H9 (cell line): ENCODE results near the gene UTP25. TPM values are rescaled to one million over a fixed set of nuclear protein-coding genes. Genes with fewer than 3 reads are reported as not detected.

Experiments
- DNase-seq: peaks from one replicate; pipeline ENCODE4 v3.0.0-alpha.2; 2017
- H2AFZ ChIP-seq: one replicate; pipeline ENCODE4 v1.6.1; 2013; ENCODE audit warnings: mild to moderate bottlenecking, low read length, control low read depth, moderate library complexity
- H2AK5ac ChIP-seq: 2 replicates; pipeline ENCODE4 v1.6.1; 2013; ENCODE audit warnings: low read length, control low read depth, mixed read lengths; ENCODE audit not compliant: insufficient read length
- H2BK120ac ChIP-seq: one replicate; pipeline ENCODE4 v1.6.1; 2013; ENCODE audit warnings: low read depth, mild to moderate bottlenecking, low read length, control low read depth, inconsistent platforms; ENCODE audit not compliant: poor library complexity, severe bottlenecking
- H2BK12ac ChIP-seq: 2 replicates; pipeline ENCODE4 v1.6.1; 2013; ENCODE audit warnings: low read length, control low read depth, mixed read lengths, low read depth; ENCODE audit not compliant: insufficient read length
- H2BK15ac ChIP-seq: 2 replicates; pipeline ENCODE4 v1.6.1; 2013; ENCODE audit warnings: low read depth, low read length, control low read depth
- H2BK20ac ChIP-seq: one replicate; pipeline ENCODE4 v1.6.1; 2013; ENCODE audit warnings: low read depth, mild to moderate bottlenecking, low read length, control low read depth, inconsistent platforms; ENCODE audit not compliant: poor library complexity, severe bottlenecking
- H2BK5ac ChIP-seq: 2 replicates; pipeline ENCODE4 v1.6.1; 2013; ENCODE audit warnings: low read length, control low read depth, mixed read lengths; ENCODE audit not compliant: insufficient read length
- H3K14ac ChIP-seq: 2 replicates; pipeline ENCODE4 v1.6.1; 2013; ENCODE audit warnings: low read length, control low read depth; ENCODE audit not compliant: insufficient read depth
- H3K18ac ChIP-seq: 2 replicates; pipeline ENCODE4 v1.6.1; 2013; ENCODE audit warnings: low read depth, mild to moderate bottlenecking, mixed read lengths, low read length, control low read depth; ENCODE audit not compliant: insufficient read length
- H3K23ac ChIP-seq: 2 replicates; pipeline ENCODE4 v1.6.1; 2013; ENCODE audit warnings: low read length, control low read depth, mixed read lengths, low read depth; ENCODE audit not compliant: insufficient read length
- H3K23me2 ChIP-seq: 2 replicates; pipeline ENCODE4 v1.6.1; 2013; ENCODE audit warnings: low read depth, mild to moderate bottlenecking, mixed read lengths, low read length, control low read depth; ENCODE audit not compliant: insufficient read length, poor library complexity, severe bottlenecking
- H3K27ac ChIP-seq: 2 replicates; pipeline ENCODE4 v1.5.1; 2013; ENCODE audit warnings: low read length, control low read depth, mixed read lengths, low read depth; ENCODE audit not compliant: insufficient read length
- H3K27me3 ChIP-seq: 2 replicates; pipeline ENCODE4 v1.6.1; 2013; ENCODE audit warnings: low read length, control low read depth, inconsistent platforms; ENCODE audit not compliant: insufficient read depth
- H3K4ac ChIP-seq: 2 replicates; pipeline ENCODE4 v1.6.1; 2013; ENCODE audit warnings: low read depth, mild to moderate bottlenecking, control low read depth, inconsistent platforms, low read length, moderate library complexity
- H3K4me1 ChIP-seq: 2 replicates; pipeline ENCODE4 v1.6.1; 2013; ENCODE audit warnings: low read length, control low read depth, inconsistent platforms; ENCODE audit not compliant: insufficient read depth
- H3K4me2 ChIP-seq: 2 replicates; pipeline ENCODE4 v1.6.1; 2013; ENCODE audit warnings: low read length, control low read depth, mixed read lengths; ENCODE audit not compliant: insufficient read length, insufficient read depth
- H3K56ac ChIP-seq: 2 replicates; pipeline ENCODE4 v1.6.1; 2013; ENCODE audit warnings: low read depth, mild to moderate bottlenecking, mixed read lengths, low read length, control low read depth; ENCODE audit not compliant: insufficient read length
- H3K79me1 ChIP-seq: 2 replicates; pipeline ENCODE4 v1.6.1; 2013; ENCODE audit warnings: low read depth, mild to moderate bottlenecking, moderate library complexity, low read length, control low read depth, inconsistent platforms; ENCODE audit not compliant: insufficient read depth, poor library complexity, severe bottlenecking
- H3K79me2 ChIP-seq: 2 replicates; pipeline ENCODE4 v1.6.1; 2013; ENCODE audit warnings: low read length, control low read depth, inconsistent platforms; ENCODE audit not compliant: insufficient read depth
- H3K9ac ChIP-seq: 2 replicates; pipeline ENCODE4 v1.6.1; 2013; ENCODE audit warnings: low read length, control low read depth, mixed read lengths; ENCODE audit not compliant: insufficient read length; ENCODE audit errors: extremely low read depth
- H3K9me3 ChIP-seq: one replicate; pipeline ENCODE4 v1.6.1; 2013; ENCODE audit warnings: low read depth, low read length, inconsistent platforms; ENCODE audit not compliant: control insufficient read depth
- H3T11ph ChIP-seq: one replicate; pipeline ENCODE4 v1.6.1; 2013; ENCODE audit warnings: mild to moderate bottlenecking, low read length, control low read depth, inconsistent platforms
- H4K20me1 ChIP-seq: one replicate; pipeline ENCODE4 v1.6.1; 2013; ENCODE audit not compliant: control insufficient read depth, insufficient read length, insufficient read depth
- H4K5ac ChIP-seq: 2 replicates; pipeline ENCODE4 v1.6.1; 2013; ENCODE audit warnings: low read depth, mild to moderate bottlenecking, mixed read lengths, low read length, control low read depth; ENCODE audit not compliant: insufficient read length
- H4K8ac ChIP-seq: replicated peaks from 2 replicates; pipeline ENCODE4 v1.6.1; 2013; ENCODE audit warnings: low read length, control low read depth, mixed read lengths, low read depth; ENCODE audit not compliant: insufficient read length
- H4K91ac ChIP-seq: 2 replicates; pipeline ENCODE4 v1.6.1; 2013; ENCODE audit warnings: low read depth, mild to moderate bottlenecking, moderate library complexity, mixed read lengths, low read length, control low read depth; ENCODE audit not compliant: insufficient read length
- H3K27ac Mint-ChIP-seq, 3 experiments: 2 replicates in 2 of 3; 3 replicates in 1 of 3; pipeline ENCODE4 v1.8.0; 2020 to 2021; ENCODE audit warnings: mixed read lengths in 3 of 3, mild to moderate bottlenecking in 1 of 3, moderate library complexity in 1 of 3
- H3K27me3 Mint-ChIP-seq: 2 replicates; pipeline ENCODE4 v1.8.0; 2021; ENCODE audit warnings: low read depth, mild to moderate bottlenecking, moderate library complexity, mixed read lengths
- H3K36me3 Mint-ChIP-seq, 3 experiments: 2 replicates in 2 of 3; 3 replicates in 1 of 3; pipeline ENCODE4 v1.8.0; 2020 to 2021; ENCODE audit warnings: low read depth in 3 of 3, mixed read lengths in 3 of 3; ENCODE audit not compliant: insufficient read depth in 1 of 3
- H3K4me1 Mint-ChIP-seq, 2 experiments: 2 replicates each; pipeline ENCODE4 v1.8.0; 2020; ENCODE audit warnings: mixed read lengths in 2 of 2
- H3K4me3 Mint-ChIP-seq, 2 experiments: 2 replicates in 1 of 2; 3 replicates in 1 of 2; pipeline ENCODE4 v1.8.0; 2020 to 2021; ENCODE audit warnings: mild to moderate bottlenecking in 2 of 2, mixed read lengths in 2 of 2, moderate library complexity in 1 of 2
- H3K9me3 Mint-ChIP-seq, 2 experiments: 2 replicates in 1 of 2; 3 replicates in 1 of 2; pipeline ENCODE4 v1.8.0; 2020; ENCODE audit warnings: mild to moderate bottlenecking in 2 of 2, mixed read lengths in 2 of 2, moderate library complexity in 1 of 2
- WGBS: extraction: QIAGEN DNeasy Blood & Tissue Kit; methylation state at CpG from one replicate; pipeline ENCODE4 v1.1.7; 2013; ENCODE audit warnings: missing lambda C conversion rate, low lambda C conversion rate, mixed read lengths; ENCODE audit not compliant: insufficient read length; ENCODE audit errors: extremely low coverage; 5-methylcytosine and 5-hydroxymethylcytosine counted together
- total RNA-seq: library from RNA; stranded (reverse); gene quantifications from 2 replicates; pipeline ENCODE4 v1.2.1, GENCODE V29; 2021
- TF ChIP-seq, protein P1 (sequence below): fragments of 200-600 bp; sonication (generic); conservative IDR thresholded peaks from 3 replicates; pipeline ENCODE4 v1.8.0; 2021; ENCODE audit warnings: antibody characterized with exemption, mild to moderate bottlenecking

Gene UTP25
- total RNA-seq, 1 experiment from 2014 or later: 12.9 TPM

- no peak overlapping the region for H2AFZ ChIP-seq
- H4K91ac ChIP-seq: no peak overlapping the region
- WGBS: no CpG with 5 or more reads among the region's 4 CpGs
- Mint-ChIP-seq H3K36me3 (peaks cover 0 to 3% (median 0%) of the 10 kb centered on the region in 3 experiments; a peak in 2 of 7 replicates), H3K27ac (no peak overlapping the region), H3K27me3 (peaks cover 2% of the 10 kb centered on the region), H3K4me3 (no peak overlapping the region), H3K4me1 (peaks cover 21 to 23% of the 10 kb centered on the region in 2 experiments), H3K9me3 (no peaks in the 10 kb centered on the region)
- peaks cover 8% of the 10 kb centered on the region for H3K23me2 ChIP-seq
- H4K8ac ChIP-seq: no peak overlapping the region
- no peak for DNase-seq
- H3K79me2 ChIP-seq: no peaks in the 10 kb centered on the region
- H3K18ac ChIP-seq: no peak overlapping the region
- no peaks in the 10 kb centered on the region for H3K27me3 ChIP-seq
- H3K23ac ChIP-seq: no peak overlapping the region
- H3K4ac ChIP-seq: no peak overlapping the region
- H3K4me1 ChIP-seq: no peaks in the 10 kb centered on the region
- no peaks in the 10 kb centered on the region for H3K79me1 ChIP-seq
- H2BK15ac ChIP-seq: no peak overlapping the region
- H2BK120ac ChIP-seq: no peak overlapping the region
- no peak overlapping the region for H3K27ac ChIP-seq
- no peak overlapping the region for H2BK5ac ChIP-seq
- no peaks in the 10 kb centered on the region for H4K20me1 ChIP-seq
- no peak overlapping the region for H2BK20ac ChIP-seq
- no peak overlapping the region for H3K56ac ChIP-seq
- no peak overlapping the region for H2AK5ac ChIP-seq
- H3K9ac ChIP-seq: no peak overlapping the region
- no peak overlapping the region for H3K14ac ChIP-seq
- no peak overlapping the region for H3T11ph ChIP-seq
- no peak overlapping the region for H4K5ac ChIP-seq
- H3K9me3 ChIP-seq: no peaks in the 10 kb centered on the region
- no peak overlapping the region for H2BK12ac ChIP-seq
- no peak overlapping the region for H3K4me2 ChIP-seq
- TF ChIP-seq, protein P1, sequence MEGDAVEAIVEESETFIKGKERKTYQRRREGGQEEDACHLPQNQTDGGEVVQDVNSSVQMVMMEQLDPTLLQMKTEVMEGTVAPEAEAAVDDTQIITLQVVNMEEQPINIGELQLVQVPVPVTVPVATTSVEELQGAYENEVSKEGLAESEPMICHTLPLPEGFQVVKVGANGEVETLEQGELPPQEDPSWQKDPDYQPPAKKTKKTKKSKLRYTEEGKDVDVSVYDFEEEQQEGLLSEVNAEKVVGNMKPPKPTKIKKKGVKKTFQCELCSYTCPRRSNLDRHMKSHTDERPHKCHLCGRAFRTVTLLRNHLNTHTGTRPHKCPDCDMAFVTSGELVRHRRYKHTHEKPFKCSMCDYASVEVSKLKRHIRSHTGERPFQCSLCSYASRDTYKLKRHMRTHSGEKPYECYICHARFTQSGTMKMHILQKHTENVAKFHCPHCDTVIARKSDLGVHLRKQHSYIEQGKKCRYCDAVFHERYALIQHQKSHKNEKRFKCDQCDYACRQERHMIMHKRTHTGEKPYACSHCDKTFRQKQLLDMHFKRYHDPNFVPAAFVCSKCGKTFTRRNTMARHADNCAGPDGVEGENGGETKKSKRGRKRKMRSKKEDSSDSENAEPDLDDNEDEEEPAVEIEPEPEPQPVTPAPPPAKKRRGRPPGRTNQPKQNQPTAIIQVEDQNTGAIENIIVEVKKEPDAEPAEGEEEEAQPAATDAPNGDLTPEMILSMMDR: no peak
Observed at GRCh38 chr1:209802117-209802779, 25.5 kb upstream of the UTP25 start.
